HEK293 (cell line): ENCODE measurements around the gene ZNF184.

ENCODE experiments used
- CTCF ChIA-PET: fragments of 350-600 bp; formaldehyde crosslinking; extraction: SDS; loops from one replicate; lab custom pipeline; 2021; ENCODE audit warnings: antibody characterized with exemption; lab: Yijun Ruan, JAX
- POLR2A ChIA-PET: fragments of 300-600 bp; formaldehyde crosslinking; extraction: SDS; loops from one replicate; lab custom pipeline; 2020; ENCODE audit warnings: antibody characterized with exemption, inconsistent platforms; lab: Yijun Ruan, JAX
- H3K27ac ChIP-seq: fragments of 200-500 bp; sonication (Bioruptor generic); 2 replicates; pipeline ENCODE4 v1.5.1; 2014; ENCODE audit warnings: low read depth, low read length, control low read depth, inconsistent platforms; ENCODE audit errors: extremely low read depth
- H3K36me3 ChIP-seq, 2 experiments: fragments of 200-500 bp in 1 of 2; sonication (Bioruptor generic) in 1 of 2; 1 replicate in 1 of 2; 2 replicates in 1 of 2; pipeline ENCODE4 v1.5.1; 2014 to 2017; ENCODE audit warnings: inconsistent platforms in 2 of 2, low read length in 2 of 2; ENCODE audit not compliant: control insufficient read depth in 2 of 2, insufficient read depth in 1 of 2
- H3K4me1 ChIP-seq: fragments of 200-500 bp; sonication (Bioruptor generic); 2 replicates; pipeline ENCODE4 v1.5.1; 2014; ENCODE audit warnings: mild to moderate bottlenecking, low read length, inconsistent platforms; ENCODE audit not compliant: control insufficient read depth, insufficient read depth
- H3K4me3 ChIP-seq: 2 replicates; pipeline ENCODE4 v1.5.1; 2011; ENCODE audit warnings: low read depth, mild to moderate bottlenecking, control low read depth, low read length, moderate library complexity
- H3K9me3 ChIP-seq: fragments of 200-500 bp; sonication (Bioruptor generic); 2 replicates; pipeline ENCODE4 v1.5.1; 2014; ENCODE audit warnings: low read depth, low read length, inconsistent platforms; ENCODE audit not compliant: control insufficient read depth, insufficient read depth
- ATF2 ChIP-seq: fragments of 450-650 bp; formaldehyde crosslinking; IDR thresholded peaks from 2 replicates; pipeline ENCODE4 v1.5.1; 2016; ENCODE audit warnings: missing biosample characterization, missing genetic modification characterization, low read depth
- BCL11A ChIP-seq: fragments of 450-650 bp; formaldehyde crosslinking; IDR thresholded peaks from 2 replicates; pipeline ENCODE4 v1.5.1; 2016; ENCODE audit warnings: low read depth, missing biosample characterization, missing genetic modification characterization
- GLI2 ChIP-seq: fragments of 450-650 bp; formaldehyde crosslinking; IDR thresholded peaks from 2 replicates; pipeline ENCODE4; 2017; ENCODE audit warnings: missing biosample characterization, missing genetic modification characterization, low read depth, borderline replicate concordance
- HIC1 ChIP-seq: fragments of 450-650 bp; formaldehyde crosslinking; IDR thresholded peaks from 2 replicates; pipeline ENCODE4 v1.5.1; 2016; ENCODE audit warnings: missing biosample characterization, missing genetic modification characterization
- HOXA7 ChIP-seq: sonication (generic); formaldehyde crosslinking; IDR thresholded peaks from 2 replicates; pipeline ENCODE4 v1.8.1; 2022; ENCODE audit warnings: missing genetic modification reagents, borderline replicate concordance
- PRDM1 ChIP-seq: fragments of 450-650 bp; formaldehyde crosslinking; IDR thresholded peaks from 2 replicates; pipeline ENCODE4; 2016; ENCODE audit warnings: missing biosample characterization, missing genetic modification characterization
- PRDM2 ChIP-seq: fragments of 450-650 bp; formaldehyde crosslinking; IDR thresholded peaks from 2 replicates; pipeline ENCODE4 v1.5.1; 2016; ENCODE audit warnings: missing biosample characterization, missing genetic modification characterization, borderline replicate concordance
- TRIM28 ChIP-seq: IDR thresholded peaks from 2 replicates; pipeline ENCODE4 v1.6.1; 2011; ENCODE audit warnings: low read length, control low read depth, borderline replicate concordance
- ZIC2 ChIP-seq: fragments of 450-650 bp; formaldehyde crosslinking; IDR thresholded peaks from 2 replicates; pipeline ENCODE4 v1.5.1; 2016; ENCODE audit warnings: missing biosample characterization, missing genetic modification characterization
- ZNF155 ChIP-seq: fragments of 450-650 bp; formaldehyde crosslinking; IDR thresholded peaks from 2 replicates; pipeline ENCODE4 v1.5.1; 2016; ENCODE audit warnings: missing biosample characterization, missing genetic modification characterization
- ZNF449 ChIP-seq: fragments of 450-650 bp; formaldehyde crosslinking; IDR thresholded peaks from 2 replicates; pipeline ENCODE4 v1.5.1; 2017; ENCODE audit warnings: missing biosample characterization, mild to moderate bottlenecking, missing genetic modification characterization, moderate library complexity
- ZNF488 ChIP-seq: fragments of 450-650 bp; formaldehyde crosslinking; IDR thresholded peaks from 2 replicates; pipeline ENCODE4 v1.5.1; 2016; ENCODE audit warnings: missing biosample characterization, missing genetic modification characterization
- ZNF510 ChIP-seq: fragments of 450-650 bp; formaldehyde crosslinking; IDR thresholded peaks from 2 replicates; pipeline ENCODE4 v1.5.1; 2018; ENCODE audit warnings: mild to moderate bottlenecking, missing genetic modification characterization, missing biosample characterization; ENCODE audit not compliant: insufficient replicate concordance
- ZNF549 ChIP-seq: fragments of 450-650 bp; IDR thresholded peaks from 2 replicates; pipeline ENCODE4 v1.5.1; 2018; ENCODE audit warnings: missing biosample characterization, missing genetic modification characterization, mild to moderate bottlenecking, inconsistent platforms, moderate library complexity
- ZNF645 ChIP-seq: fragments of 450-650 bp; formaldehyde crosslinking; IDR thresholded peaks from 2 replicates; pipeline ENCODE4; 2016; ENCODE audit warnings: missing biosample characterization, missing genetic modification characterization
- ZSCAN23 ChIP-seq: fragments of 450-650 bp; formaldehyde crosslinking; IDR thresholded peaks from 2 replicates; pipeline ENCODE4 v1.5.1; 2016; ENCODE audit warnings: missing biosample characterization, missing genetic modification characterization
- ZSCAN4 ChIP-seq: fragments of 450-650 bp; formaldehyde crosslinking; IDR thresholded peaks from 2 replicates; pipeline ENCODE4 v1.5.1; 2017; ENCODE audit warnings: missing biosample characterization, missing genetic modification characterization

Gene ZNF184

GRCh38 chr6:27471365-27472115, 1.4 kb downstream of the ZNF184 start:
- ChIA-PET CTCF (no interaction called here), POLR2A (interaction anchor here (0.6 to 2.2 kb wide), 7 partner anchors 25 to 336 kb away, joined by 3 to 9 read pairs (median 5); partner anchors contain the start of gene ZNF391)
- H3K9me3 ChIP-seq = no peaks in the 10 kb centered on the region
- TF ChIP-seq PRDM1 (0 out of 2 replicates have a peak, but pooled peaks have one; percentile 10), ZSCAN4 (tag by site-specific recombination) (no peak)
- peak overlapping the region; percentile 59 for H3K4me3 ChIP-seq
- H3K27ac ChIP-seq = peak overlapping the region; percentile 70; the same call in 1 of the 2 replicates
- peaks cover 13 to 35% of the 10 kb centered on the region in 2 experiments for H3K36me3 ChIP-seq
- H3K4me1 ChIP-seq = no peaks in the 10 kb centered on the region

- no peak overlapping the region for H3K4me3 ChIP-seq
- H3K27ac ChIP-seq = no peak overlapping the region
- H3K9me3 ChIP-seq = no peaks in the 10 kb centered on the region
- CTCF ChIA-PET = interaction anchor here (0.6 to 0.7 kb wide), 3 partner anchors 61 to 113 kb away, joined by 3 read pairs; no protein-coding TSS in a partner anchor
- peaks cover 21 to 45% of the 10 kb centered on the region in 2 experiments for H3K36me3 ChIP-seq
- POLR2A ChIA-PET = no interaction called here
- H3K4me1 ChIP-seq = no peaks in the 10 kb centered on the region
- no peak for TF ChIP-seq ZNF549 (tag by site-specific recombination)
- no peak for TF ChIP-seq BCL11A (tag by site-specific recombination)
- TF ChIP-seq ZIC2 = no peak
- TF ChIP-seq HOXA7 = no peak
- no peak for TF ChIP-seq ZNF645 (tag by site-specific recombination)
- no peak for TF ChIP-seq ZSCAN23 (tag by site-specific recombination)
- no peak for TF ChIP-seq PRDM1
- TF ChIP-seq TRIM28 = no peak
- TF ChIP-seq ZNF449 (tag by site-specific recombination) = no peak
- no peak for TF ChIP-seq GLI2 (tag by site-specific recombination)
- TF ChIP-seq ZNF155 = no peak
- no peak for TF ChIP-seq ATF2 (tag by site-specific recombination)
- TF ChIP-seq PRDM2 = no peak
- no peak for TF ChIP-seq ZNF488 (tag by site-specific recombination)
- no peak for TF ChIP-seq ZNF510
- no peak for TF ChIP-seq HIC1
Observed at GRCh38 chr6:27470023-27470422, 2.9 kb downstream of the ZNF184 start.
